ENCODE results near the gene WBP4.

WBP4 gene

GRCh38 chr13:41132512-41133152, 71.3 kb downstream of the WBP4 start, which contains the start of gene KBTBD6:
Gene KBTBD6, minus strand, starts transcription at chr13:41132802. Its CDS starts 291 bp downstream, at chr13:41132511.
- Histone ChIP-seq H3K4me1 (no peaks in the 10 kb centered on the region; the same call in 1 of the 2 replicates), H3K9me3 (no peaks in the 10 kb centered on the region), H3K27me3 (no peaks in the 10 kb centered on the region), H3K36me3 (peaks cover 7% of the 10 kb centered on the region; the same call in 1 of the 2 replicates), H3K4me3 (ENCODE audit: low read depth, low read length) (peak within 1 kb of the TSS; percentile 93)
- TF ChIP-seq CTCF (IDR thresholded peaks at IDR 0.05; ENCODE audit: low read depth, low read length) = no peak
- peak; percentile 97 for DNase-seq
